Epithelial cell of esophagus (primary cell): ENCODE data around the gene TEX50.
A peak's percentile ranks its signal among the peaks of the same experiment; 100 is the strongest.
"Not testable (repeated sequence)": the region's sequence is repeated elsewhere in the genome, so short reads cannot be mapped to it uniquely, and the experiment has no call there.

Source experiments
- DNase-seq: peaks from one replicate; pipeline ENCODE4 v3.0.0; 2010; ENCODE audit warnings: low read depth
- H3K4me3 ChIP-seq: 2 replicates; pipeline ENCODE4 v1.5.1; 2011; ENCODE audit warnings: mild to moderate bottlenecking, low read length, control low read depth
- CTCF ChIP-seq: IDR thresholded peaks from 2 replicates; pipeline ENCODE4 v1.5.1; 2011; ENCODE audit warnings: low read depth, mild to moderate bottlenecking, low read length, control low read depth, inconsistent platforms; ENCODE audit not compliant: insufficient read depth; ENCODE audit errors: missing control alignments

TEX50 gene

GRCh38 chr1:173635116-173635515 lies at the start of gene TEX50:
TEX50 (plus strand) TSS chr1:173635338; CDS start chr1:173635522, 184 bp downstream.
- TF ChIP-seq CTCF: no peak

DNA sequence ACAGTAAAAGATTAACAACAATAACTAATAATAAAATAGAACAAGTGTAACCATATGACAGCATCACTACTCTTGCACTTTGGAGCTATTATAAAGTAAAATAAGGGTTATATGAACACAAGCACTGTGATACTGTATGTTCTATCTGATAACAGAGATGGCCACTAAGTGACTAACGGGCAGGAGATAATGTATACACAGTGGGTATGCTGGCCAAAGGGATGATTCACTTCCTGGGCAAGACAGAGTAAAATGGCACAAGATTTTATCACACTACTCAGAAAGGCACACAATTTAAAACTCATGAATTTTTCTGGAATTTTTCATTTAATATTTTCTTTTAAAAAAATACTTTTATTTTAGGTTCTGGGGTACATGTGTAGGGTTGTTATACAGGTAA lies 44.6 kb upstream of the TEX50 start:
- H3K4me3 ChIP-seq: no peak overlapping the region
- peak; percentile 43 for DNase-seq
- no peak for TF ChIP-seq CTCF

More at GRCh38 chr1:173635116-173635515, at the start of gene TEX50:
- H3K4me3 ChIP-seq: no peak within 1 kb of the TSS
- DNase-seq: no peak

DNA sequence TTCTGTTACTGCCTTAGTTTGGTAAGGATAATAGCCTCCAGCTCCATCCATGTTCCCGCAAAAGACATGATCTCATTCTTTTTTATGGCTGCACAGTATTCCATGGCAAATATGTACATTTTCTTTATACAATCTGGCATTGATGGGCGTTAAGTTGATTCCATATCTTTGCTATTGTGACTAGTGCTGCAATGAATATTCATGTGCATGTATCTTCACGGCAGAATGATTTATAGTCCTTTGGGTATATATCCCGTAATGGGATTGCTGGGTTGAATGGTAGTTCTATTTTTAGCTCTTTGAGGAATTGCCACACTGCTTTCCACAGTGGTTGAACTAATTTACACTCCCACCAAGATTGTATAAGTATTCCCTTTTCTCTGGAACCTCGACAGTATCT lies 44.0 kb upstream of the TEX50 start:
- not testable (repeated sequence) for H3K4me3 ChIP-seq, DNase-seq

- no peak overlapping the region for H3K4me3 ChIP-seq
- DNase-seq: no peak
- TF ChIP-seq CTCF: no peak
These were observed 38.9 kb upstream of the TEX50 start for GRCh38 chr1:173596097-173596825.

- no peak for TF ChIP-seq CTCF
- no peak overlapping the region for H3K4me3 ChIP-seq
- peak; percentile 11 for DNase-seq
These were observed 33.5 kb upstream of the TEX50 start for GRCh38 chr1:173601588-173601987.

DNA sequence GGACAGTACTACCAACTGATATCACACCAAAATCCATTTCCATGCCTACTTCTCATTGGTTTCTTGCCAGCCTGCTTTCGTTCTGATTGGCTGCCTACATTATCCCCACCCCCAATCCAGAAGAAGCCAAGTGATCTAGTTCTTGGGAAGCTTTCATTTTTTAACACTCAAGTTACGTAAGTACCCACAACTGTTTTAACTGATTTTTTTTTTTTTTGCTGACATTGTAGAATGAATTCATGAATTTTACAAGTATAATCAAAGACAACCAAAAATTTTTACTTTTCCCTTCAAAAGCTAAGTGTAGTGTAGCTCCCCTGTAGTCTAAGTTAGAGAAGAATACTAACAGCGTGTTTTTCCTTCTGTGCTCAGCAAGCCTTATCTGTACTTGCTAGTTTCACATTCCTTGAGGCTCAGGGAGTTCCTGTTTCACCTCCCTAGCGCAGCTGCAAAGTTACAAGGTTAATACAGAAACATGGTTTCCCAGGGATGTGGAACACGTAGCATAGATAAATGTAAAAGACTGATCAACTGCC lies 32.0 kb upstream of the TEX50 start, which contains the start of gene SLC9C2:
Gene SLC9C2 (minus strand): TSS at position 17 of the 536 bp plus-strand sequence. CDS start 1,296 bp downstream, outside the sequence.
- no peak for TF ChIP-seq CTCF
- H3K4me3 ChIP-seq: no peak within 1 kb of the TSS
- DNase-seq: no peak

- no peak overlapping the region for H3K4me3 ChIP-seq
- no peak for TF ChIP-seq CTCF
- no peak for DNase-seq
These were observed 26.5 kb upstream of the TEX50 start for GRCh38 chr1:173608503-173609216.

DNA sequence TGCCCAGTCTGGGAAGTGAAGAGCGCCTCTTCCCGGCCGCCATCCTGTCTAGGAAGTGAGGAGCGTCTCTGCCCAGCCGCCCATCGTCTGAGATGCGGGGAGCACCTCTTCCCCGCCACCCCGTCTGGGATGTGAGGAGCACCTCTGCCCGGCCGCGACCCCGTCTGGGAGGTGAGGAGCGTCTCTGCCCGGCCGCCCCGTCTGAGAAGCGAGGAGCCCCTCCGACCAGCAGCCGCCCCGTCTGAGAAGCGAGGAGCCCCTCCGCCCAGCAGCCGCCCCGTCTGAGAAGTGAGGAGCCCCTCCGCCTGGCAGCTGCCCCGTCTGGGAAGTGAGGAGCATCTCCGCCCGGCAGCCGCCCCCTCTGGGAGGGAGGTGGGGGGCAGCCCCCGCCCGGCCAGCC lies 22.1 kb upstream of the TEX50 start:
- not testable (repeated sequence) for H3K4me3 ChIP-seq, DNase-seq
